NCI-H1930 (cell line): Measurements from ENCODE around the gene MED12L.
A peak's percentile ranks its signal among the peaks of the same experiment; 100 is the strongest.

Experiments
- DNase-seq, 2 experiments: peaks; one replicate each; lab custom pipeline; 2025; lab: John Stamatoyannopoulos, UW

MED12L gene

GRCh38 chr3:151415289-151415688 is 329.8 kb downstream of the MED12L start:
- no peak for DNase-seq

GRCh38 chr3:151419806-151420205 is 334.3 kb downstream of the MED12L start:
- no peak for DNase-seq

- DNase-seq = no peak
Measured at GRCh38 chr3:151421938-151422337, 336.5 kb downstream of the MED12L start.

GRCh38 chr3:151423091-151423490 is 337.6 kb downstream of the MED12L start:
- no peak for DNase-seq

- DNase-seq = no peak
Measured at GRCh38 chr3:151425627-151426340, 340.3 kb downstream of the MED12L start.

- DNase-seq = no peak
Measured at GRCh38 chr3:151426341-151426657, 340.8 kb downstream of the MED12L start.

- no peak for DNase-seq
Measured at GRCh38 chr3:151428386-151428785, 342.9 kb downstream of the MED12L start.

- DNase-seq = no peak
Measured at GRCh38 chr3:151430821-151431484, 345.5 kb downstream of the MED12L start.

- DNase-seq = no peak
Measured at GRCh38 chr3:151431940-151432339, 346.5 kb downstream of the MED12L start.

GRCh38 chr3:151432616-151433372 is 347.3 kb downstream of the MED12L start:
- no peak for DNase-seq

GRCh38 chr3:151434151-151434890 is 348.9 kb downstream of the MED12L start:
- DNase-seq = no peak

- no peak for DNase-seq
Measured at GRCh38 chr3:151436675-151437446, 351.4 kb downstream of the MED12L start.

GRCh38 chr3:151437906-151438305 is 352.4 kb downstream of the MED12L start:
- no peak for DNase-seq

GRCh38 chr3:151439652-151440125 is 354.2 kb downstream of the MED12L start:
- DNase-seq = peak; percentile 28 to 32

- no peak for DNase-seq
Measured at GRCh38 chr3:151440940-151441339, 355.5 kb downstream of the MED12L start.

GRCh38 chr3:151443583-151443982 is 358.1 kb downstream of the MED12L start:
- DNase-seq = no peak

GRCh38 chr3:151445273-151446001 is 360.0 kb downstream of the MED12L start:
- DNase-seq = no peak

- DNase-seq = no peak
Measured at GRCh38 chr3:151446002-151446340, 360.5 kb downstream of the MED12L start.

GRCh38 chr3:151452368-151452767 is 366.9 kb downstream of the MED12L start:
- DNase-seq = no peak

- no peak for DNase-seq
Measured at GRCh38 chr3:151452841-151453240, 367.4 kb downstream of the MED12L start.

GRCh38 chr3:151456065-151456464 is 370.6 kb downstream of the MED12L start:
- DNase-seq = no peak
